ENCODE results near the gene CEP20.

DNA sequence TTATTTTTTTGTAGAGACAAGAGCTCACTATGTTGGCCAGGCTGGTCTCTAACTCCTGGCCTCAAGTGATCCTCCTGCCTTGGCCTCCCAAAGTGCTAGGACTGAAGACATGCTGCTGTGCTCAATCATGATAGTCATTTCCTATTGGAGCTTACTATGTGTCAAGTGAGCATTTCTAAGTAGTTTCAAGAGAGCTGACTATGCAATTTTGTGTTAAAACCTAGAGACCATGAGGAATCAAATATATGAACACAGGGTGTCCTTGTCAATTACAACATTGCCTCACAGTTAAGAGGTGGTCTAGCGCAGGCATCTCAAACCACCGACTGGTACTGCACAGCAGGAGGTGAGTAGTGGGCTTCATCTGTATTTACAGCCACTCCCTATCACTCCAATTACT, 69.4 kb downstream of the CEP20 start:
- TF ChIP-seq POLR2A (IDR thresholded peaks at IDR 0.05): no peak
- TF ChIP-seq, protein P1, sequence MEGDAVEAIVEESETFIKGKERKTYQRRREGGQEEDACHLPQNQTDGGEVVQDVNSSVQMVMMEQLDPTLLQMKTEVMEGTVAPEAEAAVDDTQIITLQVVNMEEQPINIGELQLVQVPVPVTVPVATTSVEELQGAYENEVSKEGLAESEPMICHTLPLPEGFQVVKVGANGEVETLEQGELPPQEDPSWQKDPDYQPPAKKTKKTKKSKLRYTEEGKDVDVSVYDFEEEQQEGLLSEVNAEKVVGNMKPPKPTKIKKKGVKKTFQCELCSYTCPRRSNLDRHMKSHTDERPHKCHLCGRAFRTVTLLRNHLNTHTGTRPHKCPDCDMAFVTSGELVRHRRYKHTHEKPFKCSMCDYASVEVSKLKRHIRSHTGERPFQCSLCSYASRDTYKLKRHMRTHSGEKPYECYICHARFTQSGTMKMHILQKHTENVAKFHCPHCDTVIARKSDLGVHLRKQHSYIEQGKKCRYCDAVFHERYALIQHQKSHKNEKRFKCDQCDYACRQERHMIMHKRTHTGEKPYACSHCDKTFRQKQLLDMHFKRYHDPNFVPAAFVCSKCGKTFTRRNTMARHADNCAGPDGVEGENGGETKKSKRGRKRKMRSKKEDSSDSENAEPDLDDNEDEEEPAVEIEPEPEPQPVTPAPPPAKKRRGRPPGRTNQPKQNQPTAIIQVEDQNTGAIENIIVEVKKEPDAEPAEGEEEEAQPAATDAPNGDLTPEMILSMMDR (IDR thresholded peaks at IDR 0.05): no peak

Measured in transverse colon (tissue), 3 donors.